T-helper 9 cell (primary cell): ENCODE results near the gene CFAP61.
"Not testable (repeated sequence)": the region's sequence is repeated elsewhere in the genome, so short reads cannot be mapped to it uniquely, and the experiment has no call there.

Source experiments
- DNase-seq: peaks from one replicate; pipeline ENCODE4 v3.0.0-alpha.2; 2020
- total RNA-seq, 2 donors: gene quantifications; one replicate each; lab custom pipeline; 2026; lab: John Stamatoyannopoulos, UW

CFAP61 gene
- total RNA-seq: 0 reads per million in 2 donors

GRCh38 chr20:20052074-20052970 is at the start of gene CFAP61, which contains the start of gene CRNKL1:
CFAP61 (plus strand) TSS chr20:20052532; CDS start chr20:20056654, 4,122 bp downstream.
CRNKL1 (minus strand) TSS chr20:20052466; CDS start chr20:20052342, 124 bp downstream.
- DNase-seq: peak; percentile 96

- DNase-seq: no peak
Observed at GRCh38 chr20:20003031-20003954, 49.0 kb upstream of the CFAP61 start.

GRCh38 chr20:20003955-20004322 is 48.4 kb upstream of the CFAP61 start:
- not testable (repeated sequence) for DNase-seq

- no peak for DNase-seq
Observed at GRCh38 chr20:20005342-20005741, 47.0 kb upstream of the CFAP61 start.

- no peak for DNase-seq
Observed at GRCh38 chr20:20009784-20010253, 42.5 kb upstream of the CFAP61 start.

- DNase-seq: no peak
Observed at GRCh38 chr20:20010639-20011500, 41.5 kb upstream of the CFAP61 start.

GRCh38 chr20:20012541-20012940 is 39.8 kb upstream of the CFAP61 start:
- DNase-seq: no peak

GRCh38 chr20:20014659-20015058 is 37.7 kb upstream of the CFAP61 start:
- DNase-seq: no peak

- peak; percentile 87 for DNase-seq
Observed at GRCh38 chr20:20017001-20017843, 35.1 kb upstream of the CFAP61 start, which contains the start of gene NAA20. NAA20 (plus strand) TSS chr20:20017362; CDS start chr20:20017397, 35 bp downstream.

- DNase-seq: no peak
Observed at GRCh38 chr20:20017844-20018185, 34.5 kb upstream of the CFAP61 start.

GRCh38 chr20:20018366-20018765 is 34.0 kb upstream of the CFAP61 start:
- no peak for DNase-seq

GRCh38 chr20:20019123-20019522 is 33.2 kb upstream of the CFAP61 start:
- no peak for DNase-seq

- no peak for DNase-seq
Observed at GRCh38 chr20:20020908-20021307, 31.4 kb upstream of the CFAP61 start.

- DNase-seq: no peak
Observed at GRCh38 chr20:20021835-20022234, 30.5 kb upstream of the CFAP61 start.

- no peak for DNase-seq
Observed at GRCh38 chr20:20022498-20022897, 29.8 kb upstream of the CFAP61 start.

GRCh38 chr20:20023395-20023794 is 28.9 kb upstream of the CFAP61 start:
- DNase-seq: no peak

- no peak for DNase-seq
Observed at GRCh38 chr20:20024942-20025341, 27.4 kb upstream of the CFAP61 start.

- no peak for DNase-seq
Observed at GRCh38 chr20:20027284-20027683, 25.0 kb upstream of the CFAP61 start.

GRCh38 chr20:20031790-20032189 is 20.5 kb upstream of the CFAP61 start:
- DNase-seq: no peak

GRCh38 chr20:20034486-20034885 is 17.8 kb upstream of the CFAP61 start:
- no peak for DNase-seq

- DNase-seq: no peak
Observed at GRCh38 chr20:20036756-20037155, 15.6 kb upstream of the CFAP61 start.
